ENCODE measurements around the gene GARNL3. TPM values are rescaled to one million over a fixed set of nuclear protein-coding genes. Genes with fewer than 3 reads are reported as not detected.

Gene GARNL3
- polyA plus RNA-seq, 1 donor from 2014 or later: 1.3 TPM

DNA sequence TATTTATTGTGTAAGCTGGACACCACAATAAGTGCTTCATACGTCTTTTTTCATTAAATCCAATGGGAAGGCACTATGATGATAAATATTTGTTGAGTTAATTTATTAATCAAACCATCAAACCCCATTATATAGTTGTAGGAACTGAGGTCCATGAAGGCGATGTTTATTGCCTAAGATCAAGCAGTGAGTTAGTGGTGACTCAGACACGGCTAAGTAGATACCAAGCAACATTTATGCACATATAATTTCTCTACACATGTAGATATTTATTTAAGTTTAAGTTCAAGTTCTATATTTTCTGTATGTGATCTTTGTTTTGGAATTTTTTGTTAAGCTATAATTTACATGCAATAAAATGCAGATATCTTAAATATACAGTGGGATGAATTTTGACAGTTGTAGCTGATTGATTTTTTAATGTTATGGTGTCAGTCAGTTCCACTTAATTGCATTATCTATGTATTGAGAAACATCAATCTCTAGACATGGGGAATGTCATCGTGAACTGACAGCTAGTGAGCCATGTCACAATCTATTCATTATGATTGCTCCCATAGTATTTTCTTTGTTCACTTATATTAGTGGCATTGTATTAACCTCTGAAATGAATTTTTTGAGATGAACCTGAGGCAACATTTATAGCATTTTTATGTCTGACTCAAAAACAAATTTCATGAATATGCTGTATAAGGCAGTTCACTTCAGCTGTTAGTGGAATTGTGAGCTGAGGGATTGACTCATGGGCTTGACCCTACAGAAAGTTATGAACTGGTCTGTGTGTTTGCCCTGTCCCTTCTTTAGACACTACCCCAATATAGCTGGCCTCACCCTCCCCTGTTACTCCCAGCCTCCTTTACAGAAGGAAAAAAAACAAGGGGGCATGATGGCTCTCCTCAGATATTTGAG is 11.9 kb upstream of the GARNL3 start:
- Mint-ChIP-seq H3K27ac (no peak overlapping the region), H3K27me3 (no peaks in the 10 kb centered on the region), H3K4me1 (peaks cover 0 to 2% (median 0%) of the 10 kb centered on the region in 3 donors), H3K36me3 (peaks cover 2% of the 10 kb centered on the region), H3K9me3 (peaks cover 0 to 2% (median 0%) of the 10 kb centered on the region in 3 donors), H3K4me3 (no peak overlapping the region)

- Mint-ChIP-seq H3K27me3 (no peaks in the 10 kb centered on the region), H3K27ac (no peak overlapping the region), H3K4me3 (no peak overlapping the region)
Measured at GRCh38 chr9:127253446-127253845, 11.1 kb upstream of the GARNL3 start.

DNA sequence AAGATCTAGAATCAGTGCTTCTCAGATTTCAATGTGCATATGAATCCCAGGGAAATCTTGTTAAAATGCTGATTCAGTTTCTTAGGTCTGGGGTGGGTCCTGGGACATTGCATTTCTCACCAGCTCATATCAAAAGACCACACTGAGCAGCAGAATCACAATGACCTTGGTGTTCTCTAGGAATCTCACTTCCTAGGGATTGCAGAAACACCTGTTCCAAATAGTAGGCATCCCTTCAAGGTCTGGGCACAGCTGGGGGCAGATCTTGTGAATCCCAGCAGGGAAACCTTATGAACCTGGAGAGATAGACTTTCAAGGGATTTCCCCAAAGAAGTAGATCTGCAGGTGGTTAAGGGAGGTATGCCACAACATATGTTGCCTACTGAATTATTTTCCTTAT is 8.9 kb upstream of the GARNL3 start:
- H3K27ac Mint-ChIP-seq: no peak overlapping the region
- H3K27me3 Mint-ChIP-seq: no peaks in the 10 kb centered on the region
- peaks cover 0 to 2% (median 0%) of the 10 kb centered on the region in 3 donors for H3K9me3 Mint-ChIP-seq
- H3K4me1 Mint-ChIP-seq: no peaks in the 10 kb centered on the region
- H3K4me3 Mint-ChIP-seq: no peak overlapping the region
- H3K36me3 Mint-ChIP-seq: peaks cover 2% of the 10 kb centered on the region

More at GRCh38 chr9:127253446-127253845, 11.1 kb upstream of the GARNL3 start:
- Mint-ChIP-seq H3K36me3 (peaks cover 2% of the 10 kb centered on the region), H3K9me3 (peaks cover 0 to 2% (median 0%) of the 10 kb centered on the region in 3 donors), H3K4me1 (peaks cover 0 to 2% (median 0%) of the 10 kb centered on the region in 3 donors)

DNA sequence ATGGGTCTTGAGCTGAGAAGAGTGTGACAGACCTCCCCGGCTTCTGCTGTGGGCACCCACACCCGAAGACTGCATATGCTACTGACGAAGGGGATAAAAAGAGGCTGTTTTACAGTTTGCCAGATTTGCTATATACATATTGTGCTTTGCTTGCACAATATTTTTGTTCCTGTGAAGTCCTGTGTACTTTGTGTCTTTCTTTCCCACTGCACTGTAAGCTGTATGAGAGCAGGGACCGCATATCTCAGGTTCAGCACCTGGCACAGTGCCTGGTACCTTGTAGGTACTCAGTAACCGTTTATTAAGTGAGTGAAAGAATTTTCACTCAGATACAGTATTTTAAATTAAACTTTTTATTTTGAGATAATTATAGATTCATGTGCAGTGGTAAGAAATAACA is 8.2 kb upstream of the GARNL3 start:
- Mint-ChIP-seq H3K36me3 (peaks cover 2% of the 10 kb centered on the region), H3K4me3 (no peak overlapping the region), H3K9me3 (peaks cover 0 to 2% (median 0%) of the 10 kb centered on the region in 3 donors), H3K4me1 (no peaks in the 10 kb centered on the region), H3K27ac (no peak overlapping the region), H3K27me3 (no peaks in the 10 kb centered on the region)

DNA sequence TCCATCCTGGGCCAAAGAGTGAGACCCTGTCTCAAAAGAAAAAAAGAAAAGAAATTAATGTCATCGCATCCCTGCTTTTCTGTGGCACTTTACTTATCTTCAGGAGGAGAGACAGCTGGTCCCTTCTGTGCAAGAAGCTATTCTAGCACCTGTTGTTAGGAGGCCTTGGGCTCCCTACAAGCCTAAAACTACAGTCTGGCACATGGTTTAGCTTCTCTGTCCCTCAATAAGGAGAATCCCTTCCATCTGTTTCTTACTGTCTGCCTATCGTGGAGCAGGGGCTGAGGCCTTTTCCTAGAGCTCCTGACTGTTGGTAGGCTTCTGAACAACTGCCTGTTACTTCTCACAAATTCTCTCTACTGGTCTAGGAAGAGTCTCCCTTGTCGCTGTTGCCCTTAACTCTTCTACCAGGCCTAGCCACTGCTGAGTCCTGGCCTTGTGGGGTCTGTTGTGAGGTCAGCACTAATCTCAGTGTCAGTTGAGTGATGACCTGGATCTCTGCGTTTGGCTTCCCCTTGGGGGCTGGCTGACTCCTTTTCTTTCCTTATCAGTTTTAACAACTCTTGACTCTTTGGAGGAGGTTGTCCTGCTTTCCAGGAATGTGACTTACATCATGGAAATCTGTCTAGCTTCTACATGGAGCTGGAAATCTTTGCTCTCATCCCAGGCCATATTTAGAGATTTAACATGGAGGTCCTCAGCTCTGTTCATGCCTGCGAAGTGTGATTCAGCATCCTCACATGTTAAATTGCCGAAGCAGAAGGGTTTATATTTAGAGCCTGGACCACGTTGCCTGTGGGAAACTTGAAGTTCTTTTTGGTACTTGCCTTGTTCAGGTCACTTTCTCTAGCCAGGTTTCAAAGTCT is 5.7 kb upstream of the GARNL3 start:
- H3K27me3 Mint-ChIP-seq: no peaks in the 10 kb centered on the region
- no peak overlapping the region for H3K27ac Mint-ChIP-seq
- no peaks in the 10 kb centered on the region for H3K4me1 Mint-ChIP-seq
- no peak overlapping the region for H3K4me3 Mint-ChIP-seq
- H3K9me3 Mint-ChIP-seq: peaks cover 0 to 2% (median 0%) of the 10 kb centered on the region in 3 donors
- H3K36me3 Mint-ChIP-seq: peaks cover 2% of the 10 kb centered on the region

DNA sequence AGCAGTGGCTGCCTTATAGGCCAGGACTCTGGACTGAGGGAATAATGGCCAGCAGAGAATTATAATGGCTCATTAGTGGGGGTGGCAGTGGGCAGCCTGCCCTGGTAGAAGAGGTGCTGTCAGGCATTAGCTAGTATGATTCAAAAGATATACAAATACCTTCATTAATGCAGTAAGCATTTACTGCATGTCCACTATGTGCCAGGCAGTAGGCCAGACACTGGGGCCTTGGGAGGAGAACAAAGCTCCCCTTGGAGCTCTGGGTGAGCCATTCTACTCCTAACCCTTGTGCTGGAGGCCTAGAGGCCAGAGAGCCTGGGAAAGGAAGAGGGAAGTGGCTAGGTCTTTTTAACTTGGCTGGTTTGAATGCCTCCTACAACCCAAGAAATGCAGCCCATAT is 2.0 kb upstream of the GARNL3 start:
- H3K4me1 Mint-ChIP-seq: no peaks in the 10 kb centered on the region
- no peak overlapping the region for H3K4me3 Mint-ChIP-seq
- H3K27me3 Mint-ChIP-seq: no peaks in the 10 kb centered on the region
- peak overlapping the region in 1 of 3 donors; percentile 37 for H3K27ac Mint-ChIP-seq
- H3K9me3 Mint-ChIP-seq: no peaks in the 10 kb centered on the region
- no peaks in the 10 kb centered on the region for H3K36me3 Mint-ChIP-seq

- Mint-ChIP-seq H3K27ac (peak overlapping the region in 2 of 3 donors; percentile 13 to 37), H3K4me3 (no peak overlapping the region), H3K4me1 (peaks cover 0 to 3% (median 0%) of the 10 kb centered on the region in 3 donors), H3K9me3 (no peaks in the 10 kb centered on the region), H3K27me3 (no peaks in the 10 kb centered on the region), H3K36me3 (no peaks in the 10 kb centered on the region)
Measured at GRCh38 chr9:127263237-127263636, 1.3 kb upstream of the GARNL3 start.

DNA sequence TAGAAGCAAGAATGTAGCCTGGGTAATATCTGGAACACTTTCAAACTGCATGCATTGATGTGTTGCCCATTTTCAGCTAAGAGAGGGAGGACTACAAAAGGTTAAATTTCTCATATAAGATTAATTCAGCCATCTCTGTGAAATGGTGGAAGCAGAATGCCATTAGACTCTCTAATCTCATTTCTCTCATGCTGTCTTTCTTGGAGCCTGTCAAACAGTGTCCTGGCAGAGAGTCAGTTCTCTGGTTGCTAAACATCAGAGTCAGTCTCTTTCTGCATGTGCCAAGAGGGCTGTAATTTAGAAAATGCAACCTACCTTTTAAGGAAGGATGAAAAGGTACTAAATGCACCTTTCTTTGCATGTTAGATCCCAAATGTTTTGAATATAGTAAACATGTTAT is 910 bp upstream of the GARNL3 start:
- Mint-ChIP-seq H3K27me3 (no peaks in the 10 kb centered on the region), H3K27ac (no peak overlapping the region), H3K4me1 (peaks cover 0 to 3% (median 0%) of the 10 kb centered on the region in 3 donors), H3K4me3 (no peak overlapping the region), H3K9me3 (no peaks in the 10 kb centered on the region), H3K36me3 (no peaks in the 10 kb centered on the region)

- Mint-ChIP-seq H3K36me3 (no peaks in the 10 kb centered on the region), H3K27ac (no peak overlapping the region), H3K4me3 (no peak overlapping the region), H3K4me1 (peaks cover 0 to 5% (median 0%) of the 10 kb centered on the region in 3 donors), H3K9me3 (no peaks in the 10 kb centered on the region), H3K27me3 (no peaks in the 10 kb centered on the region)
Measured at GRCh38 chr9:127267793-127268525, 3.4 kb downstream of the GARNL3 start.

GRCh38 chr9:127269449-127269848 is 4.9 kb downstream of the GARNL3 start:
- H3K27ac Mint-ChIP-seq: no peak overlapping the region
- H3K9me3 Mint-ChIP-seq: no peaks in the 10 kb centered on the region
- H3K27me3 Mint-ChIP-seq: no peaks in the 10 kb centered on the region
- no peak overlapping the region for H3K4me3 Mint-ChIP-seq
- H3K36me3 Mint-ChIP-seq: no peaks in the 10 kb centered on the region
- H3K4me1 Mint-ChIP-seq: peaks cover 0 to 5% (median 0%) of the 10 kb centered on the region in 3 donors

GRCh38 chr9:127273326-127273725 is 8.8 kb downstream of the GARNL3 start:
- no peaks in the 10 kb centered on the region for H3K27me3 Mint-ChIP-seq
- H3K9me3 Mint-ChIP-seq: peaks cover 0 to 3% (median 2%) of the 10 kb centered on the region in 3 donors
- H3K4me1 Mint-ChIP-seq: peaks cover 10 to 20% (median 19%) of the 10 kb centered on the region in 3 donors
- no peak overlapping the region for H3K27ac Mint-ChIP-seq
- H3K4me3 Mint-ChIP-seq: no peak overlapping the region
- H3K36me3 Mint-ChIP-seq: peaks cover 4% of the 10 kb centered on the region

- peaks cover 6% of the 10 kb centered on the region for H3K36me3 Mint-ChIP-seq
- H3K4me1 Mint-ChIP-seq: peaks cover 14 to 30% (median 18%) of the 10 kb centered on the region in 3 donors
- H3K9me3 Mint-ChIP-seq: peaks cover 0 to 12% (median 3%) of the 10 kb centered on the region in 3 donors
- peak overlapping the region in 3 of 4 donors; percentile 3 to 82 (median 39) for H3K4me3 Mint-ChIP-seq
- no peaks in the 10 kb centered on the region for H3K27me3 Mint-ChIP-seq
- H3K27ac Mint-ChIP-seq: peak overlapping the region in 2 of 3 donors; percentile 6 to 46
Measured at GRCh38 chr9:127277099-127277498, 12.5 kb downstream of the GARNL3 start.

- Mint-ChIP-seq H3K27ac (no peak overlapping the region), H3K4me3 (peak overlapping the region in 1 of 4 donors; percentile 39), H3K9me3 (peaks cover 0 to 12% (median 3%) of the 10 kb centered on the region in 3 donors), H3K27me3 (no peaks in the 10 kb centered on the region), H3K36me3 (peaks cover 6% of the 10 kb centered on the region), H3K4me1 (peaks cover 14 to 30% (median 18%) of the 10 kb centered on the region in 3 donors)
Measured at GRCh38 chr9:127277770-127278169, 13.2 kb downstream of the GARNL3 start.

- H3K4me1 Mint-ChIP-seq: peaks cover 14 to 30% (median 18%) of the 10 kb centered on the region in 3 donors
- H3K4me3 Mint-ChIP-seq: peak overlapping the region in 1 of 4 donors; percentile 28
- peaks cover 0 to 12% (median 3%) of the 10 kb centered on the region in 3 donors for H3K9me3 Mint-ChIP-seq
- H3K27me3 Mint-ChIP-seq: no peaks in the 10 kb centered on the region
- H3K36me3 Mint-ChIP-seq: peaks cover 6% of the 10 kb centered on the region
- no peak overlapping the region for H3K27ac Mint-ChIP-seq
Measured at GRCh38 chr9:127278372-127278771, 13.8 kb downstream of the GARNL3 start.
